ENCODE results near the gene SEC14L1.

Gene SEC14L1

GRCh38 chr17:77217566-77217965, 76.8 kb downstream of the SEC14L1 start:
- no peak for DNase-seq

- no peak for DNase-seq
Measured at GRCh38 chr17:77218902-77219301, 78.1 kb downstream of the SEC14L1 start.

- peak; percentile 67 for DNase-seq
Measured at GRCh38 chr17:77222356-77222755, 81.6 kb downstream of the SEC14L1 start.

GRCh38 chr17:77223642-77224420, 83.1 kb downstream of the SEC14L1 start:
- no peak for DNase-seq

- DNase-seq, result no peak
Measured at GRCh38 chr17:77225265-77225664, 84.5 kb downstream of the SEC14L1 start.

- DNase-seq, result no peak
Measured at GRCh38 chr17:77227461-77228240, 86.9 kb downstream of the SEC14L1 start.

DNA sequence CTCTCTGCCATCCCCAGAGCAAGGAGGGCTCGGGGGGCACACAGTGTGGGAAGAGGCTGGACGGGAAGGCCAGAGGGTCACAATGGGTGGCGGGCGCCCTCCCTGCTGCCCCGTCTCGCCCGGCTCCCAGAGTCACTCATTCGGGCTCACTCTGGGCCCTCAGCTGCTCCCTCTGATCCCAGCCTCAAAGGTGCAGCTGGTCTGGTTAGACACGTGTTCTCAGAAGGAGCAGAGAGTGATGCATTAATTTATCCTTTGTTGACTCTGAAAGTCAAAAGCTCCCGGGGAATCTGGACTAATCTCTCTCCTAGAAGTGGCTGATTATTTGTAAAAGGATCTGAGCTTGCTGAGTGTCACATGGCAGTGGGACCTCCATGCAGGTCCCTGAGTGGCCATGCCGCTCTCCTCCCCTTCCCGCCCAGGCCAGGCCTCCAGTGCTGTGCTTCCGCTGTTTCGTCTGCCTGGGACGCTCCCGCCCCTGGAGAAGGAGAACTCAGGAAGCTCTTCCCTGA, 87.5 kb downstream of the SEC14L1 start:
- no peak for DNase-seq

GRCh38 chr17:77228816-77229215, 88.0 kb downstream of the SEC14L1 start:
- no peak for DNase-seq

DNA sequence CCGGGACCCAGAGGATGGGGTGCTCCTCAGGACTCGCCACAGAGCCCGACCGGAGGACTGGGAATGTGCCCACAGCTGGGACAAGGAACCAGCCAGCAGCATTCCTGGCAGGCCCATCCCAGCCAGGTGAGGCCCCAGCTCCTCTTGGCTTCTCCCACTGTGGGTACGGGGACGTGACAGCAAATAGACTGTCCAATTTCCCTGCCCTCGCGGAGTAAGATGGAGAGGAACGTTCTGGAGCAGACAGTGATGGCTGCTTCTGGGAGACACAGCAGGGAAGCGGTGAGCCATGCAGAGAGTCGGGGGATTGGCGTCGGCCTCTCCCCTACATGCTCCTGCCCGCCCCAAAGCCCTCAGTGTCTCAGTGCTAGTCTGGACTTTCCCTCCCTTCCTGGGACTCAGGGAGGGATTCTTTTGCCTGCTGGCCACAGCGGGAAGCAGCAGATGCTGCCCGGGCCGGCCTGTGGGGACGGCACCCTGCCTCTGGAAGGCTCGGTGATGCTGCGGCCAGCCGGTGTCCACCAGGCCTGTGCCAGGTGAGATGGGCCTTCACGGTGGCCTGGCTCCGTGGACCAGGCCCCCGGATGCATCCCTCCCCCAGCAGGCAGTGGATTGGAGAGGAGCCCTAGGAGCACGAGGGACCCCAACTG, 89.1 kb downstream of the SEC14L1 start:
- DNase-seq, result no peak

DNA sequence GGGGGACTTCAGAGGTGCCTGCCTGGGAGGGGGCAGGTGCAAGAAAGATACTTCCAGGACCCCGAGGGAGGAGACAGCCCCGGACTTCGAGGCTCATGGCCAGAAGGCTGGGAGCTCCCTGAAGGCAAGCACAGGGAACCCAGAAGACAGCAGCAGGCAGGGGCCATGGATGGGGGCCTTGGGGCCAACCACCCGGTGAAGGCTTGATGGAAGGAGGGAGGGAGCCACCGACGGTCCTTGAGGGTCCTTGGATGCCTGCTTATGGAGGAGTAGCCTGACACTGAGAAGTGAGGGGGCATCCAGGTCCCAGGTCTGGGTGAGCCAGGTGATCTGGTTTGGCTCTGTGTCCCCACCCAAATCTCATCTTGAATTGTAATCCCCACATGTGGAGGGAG, 89.7 kb downstream of the SEC14L1 start:
- no peak for DNase-seq

- no peak for DNase-seq
Measured at GRCh38 chr17:77231076-77231871, 90.5 kb downstream of the SEC14L1 start.

DNA sequence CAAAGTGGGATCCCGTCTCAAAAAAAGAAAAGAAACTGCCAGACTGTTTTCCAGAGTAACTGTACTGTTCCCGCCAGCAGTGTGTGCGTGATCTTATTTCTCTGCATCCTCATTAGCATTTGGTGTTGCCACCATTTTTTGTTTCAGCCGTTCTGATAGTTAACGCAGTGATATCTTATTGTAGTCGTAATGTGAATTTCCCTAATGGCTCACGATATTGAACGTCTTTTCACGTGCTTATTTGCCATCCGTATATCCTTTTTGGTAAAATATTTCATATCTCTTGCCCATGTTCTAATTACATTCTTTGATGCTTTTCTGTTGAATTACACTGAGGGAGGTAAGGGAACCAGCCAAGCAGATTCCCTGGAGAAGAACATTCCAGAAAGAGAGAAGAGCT, 92.4 kb downstream of the SEC14L1 start:
- DNase-seq, result no peak

GRCh38 chr17:77233635-77234334, 93.0 kb downstream of the SEC14L1 start:
- DNase-seq, result peak; percentile 75

DNA sequence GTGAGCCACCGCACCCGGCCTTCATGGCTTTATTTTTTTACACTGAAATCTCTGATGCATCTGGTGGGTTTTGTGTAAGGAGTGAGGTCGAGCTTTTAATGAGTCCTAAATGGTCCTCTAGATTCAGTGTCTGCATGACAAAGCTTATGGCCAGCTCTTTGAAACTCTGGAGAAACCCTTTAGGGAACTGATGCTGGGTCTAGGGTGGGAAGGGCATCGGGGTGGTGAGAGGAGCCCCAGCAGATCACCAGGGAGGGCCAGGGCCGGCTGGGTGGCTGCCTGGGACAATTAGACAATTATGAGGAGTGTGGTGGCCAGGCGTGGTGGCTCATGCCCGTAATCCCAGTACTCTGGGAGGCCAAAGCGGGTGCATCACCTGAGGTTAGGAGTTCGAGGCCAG, 93.9 kb downstream of the SEC14L1 start:
- DNase-seq, result no peak

- peak; percentile 96 for DNase-seq
Measured at GRCh38 chr17:77235370-77235941, 94.7 kb downstream of the SEC14L1 start.

GRCh38 chr17:77237232-77238008, 96.7 kb downstream of the SEC14L1 start:
- no peak for DNase-seq

GRCh38 chr17:77240976-77241375, 100.2 kb downstream of the SEC14L1 start:
- no peak for DNase-seq

GRCh38 chr17:77242118-77242851, 101.5 kb downstream of the SEC14L1 start:
- DNase-seq, result no peak

DNA sequence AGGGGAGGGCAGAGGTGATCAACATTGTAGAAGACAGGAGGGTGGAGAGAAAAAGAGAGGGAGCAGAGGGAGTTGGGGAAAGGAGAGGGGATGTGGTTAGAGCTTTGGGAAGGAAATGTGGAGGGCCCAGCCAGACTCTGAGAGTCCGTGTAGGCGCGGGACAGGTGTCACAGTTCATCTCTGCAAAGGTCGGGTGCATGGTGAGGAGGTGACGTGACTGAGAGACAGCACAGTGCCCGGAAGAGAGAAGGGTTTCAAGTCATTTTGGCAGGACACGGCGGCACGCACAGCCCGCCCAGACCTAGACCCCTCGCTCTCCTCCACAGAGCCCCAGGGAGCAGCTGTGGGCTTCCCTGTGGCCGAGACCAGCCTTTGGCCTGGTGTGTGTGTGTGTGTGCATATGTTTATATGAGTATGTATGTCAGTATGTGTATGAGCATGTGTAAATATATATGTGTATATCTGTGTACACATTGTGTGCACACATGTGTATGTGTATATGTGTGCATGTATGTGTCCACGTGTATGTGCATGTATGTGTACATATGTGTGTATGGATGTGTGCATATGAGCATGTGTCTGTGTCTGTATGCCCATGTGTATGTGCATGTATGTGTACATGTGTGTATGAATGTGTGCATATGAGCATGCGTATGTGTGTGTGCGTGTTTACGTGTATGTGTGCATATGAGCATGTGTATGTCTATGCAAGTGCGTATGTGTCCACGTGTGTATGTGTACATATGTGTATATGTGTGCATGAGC, 104.6 kb downstream of the SEC14L1 start:
- no peak for DNase-seq
